ENCODE measurements around the gene ZFPM1. TPM values are rescaled to one million over a fixed set of nuclear protein-coding genes. Genes with fewer than 3 reads are reported as not detected.

The ZFPM1 gene
- total RNA-seq, 1 donor from 2014 or later: 19.3 TPM

- Mint-ChIP-seq H3K9me3 (no peaks in the 10 kb centered on the region), H3K27ac (no peak overlapping the region), H3K27me3 (no peaks in the 10 kb centered on the region), H3K4me1 (peaks cover 24% of the 10 kb centered on the region), H3K36me3 (ENCODE audit: low read depth) (no peaks in the 10 kb centered on the region), H3K4me3 (no peak overlapping the region)
- no peak for DNase-seq
- intact Hi-C loops (cut with micrococcal nuclease): no loop called here
These were observed 20.8 kb downstream of the ZFPM1 start for GRCh38 chr16:88473666-88474534.

GRCh38 chr16:88475037-88475436 is 22.0 kb downstream of the ZFPM1 start:
- peaks cover 17% of the 10 kb centered on the region for H3K4me1 Mint-ChIP-seq
- DNase-seq: no peak
- H3K27me3 Mint-ChIP-seq: no peaks in the 10 kb centered on the region
- H3K9me3 Mint-ChIP-seq: no peaks in the 10 kb centered on the region
- no peak overlapping the region for H3K27ac Mint-ChIP-seq
- H3K4me3 Mint-ChIP-seq: no peak overlapping the region
- intact Hi-C loops (cut with micrococcal nuclease): no loop called here
- no peaks in the 10 kb centered on the region for H3K36me3 Mint-ChIP-seq (ENCODE audit: low read depth)

- H3K4me3 Mint-ChIP-seq: no peak overlapping the region
- no peaks in the 10 kb centered on the region for H3K27me3 Mint-ChIP-seq
- no peak overlapping the region for H3K27ac Mint-ChIP-seq
- intact Hi-C loops (cut with micrococcal nuclease): no loop called here
- no peak for DNase-seq
- peaks cover 20% of the 10 kb centered on the region for H3K4me1 Mint-ChIP-seq
- no peaks in the 10 kb centered on the region for H3K9me3 Mint-ChIP-seq
- no peaks in the 10 kb centered on the region for H3K36me3 Mint-ChIP-seq (ENCODE audit: low read depth)
These were observed 23.1 kb downstream of the ZFPM1 start for GRCh38 chr16:88476203-88476602.

- H3K27me3 Mint-ChIP-seq: no peaks in the 10 kb centered on the region
- no peak for DNase-seq
- intact Hi-C loops (cut with micrococcal nuclease): no loop called here
- H3K4me3 Mint-ChIP-seq: no peak overlapping the region
- H3K9me3 Mint-ChIP-seq: no peaks in the 10 kb centered on the region
- H3K4me1 Mint-ChIP-seq: peaks cover 20% of the 10 kb centered on the region
- no peak overlapping the region for H3K27ac Mint-ChIP-seq
- no peaks in the 10 kb centered on the region for H3K36me3 Mint-ChIP-seq (ENCODE audit: low read depth)
These were observed 23.8 kb downstream of the ZFPM1 start for GRCh38 chr16:88476817-88477397.

GRCh38 chr16:88477631-88478519 is 24.8 kb downstream of the ZFPM1 start:
- peak overlapping the region; percentile 58 for H3K27ac Mint-ChIP-seq
- no peaks in the 10 kb centered on the region for H3K36me3 Mint-ChIP-seq (ENCODE audit: low read depth)
- intact Hi-C loops (cut with micrococcal nuclease): no loop called here
- H3K4me1 Mint-ChIP-seq: peaks cover 18% of the 10 kb centered on the region
- peak overlapping the region; percentile 32 for H3K4me3 Mint-ChIP-seq
- peak; percentile 76 for DNase-seq
- no peaks in the 10 kb centered on the region for H3K27me3 Mint-ChIP-seq
- no peaks in the 10 kb centered on the region for H3K9me3 Mint-ChIP-seq

GRCh38 chr16:88478889-88479792 is 26.1 kb downstream of the ZFPM1 start:
- Mint-ChIP-seq H3K27me3 (no peaks in the 10 kb centered on the region), H3K4me3 (no peak overlapping the region), H3K27ac (no peak overlapping the region), H3K36me3 (ENCODE audit: low read depth) (no peaks in the 10 kb centered on the region), H3K9me3 (no peaks in the 10 kb centered on the region), H3K4me1 (peaks cover 18% of the 10 kb centered on the region)
- no peak for DNase-seq
- intact Hi-C loops (cut with micrococcal nuclease): no loop called here

GRCh38 chr16:88479793-88480760 is 27.0 kb downstream of the ZFPM1 start:
- DNase-seq: no peak
- H3K27me3 Mint-ChIP-seq: no peaks in the 10 kb centered on the region
- intact Hi-C loops (cut with micrococcal nuclease): no loop called here
- H3K36me3 Mint-ChIP-seq (ENCODE audit: low read depth): no peaks in the 10 kb centered on the region
- H3K9me3 Mint-ChIP-seq: no peaks in the 10 kb centered on the region
- H3K4me1 Mint-ChIP-seq: peaks cover 18% of the 10 kb centered on the region
- no peak overlapping the region for H3K4me3 Mint-ChIP-seq
- H3K27ac Mint-ChIP-seq: no peak overlapping the region

- Mint-ChIP-seq H3K4me3 (no peak overlapping the region), H3K27me3 (no peaks in the 10 kb centered on the region), H3K27ac (no peak overlapping the region), H3K36me3 (ENCODE audit: low read depth) (no peaks in the 10 kb centered on the region), H3K9me3 (no peaks in the 10 kb centered on the region), H3K4me1 (peaks cover 18% of the 10 kb centered on the region)
- intact Hi-C loops (cut with micrococcal nuclease): no loop called here
- no peak for DNase-seq
These were observed 27.7 kb downstream of the ZFPM1 start for GRCh38 chr16:88480829-88481228.

- Mint-ChIP-seq H3K4me3 (no peak overlapping the region), H3K27me3 (no peaks in the 10 kb centered on the region), H3K27ac (no peak overlapping the region), H3K36me3 (ENCODE audit: low read depth) (no peaks in the 10 kb centered on the region), H3K9me3 (no peaks in the 10 kb centered on the region), H3K4me1 (peaks cover 17% of the 10 kb centered on the region)
- DNase-seq: no peak
- intact Hi-C loops (cut with micrococcal nuclease): no loop called here
These were observed 28.8 kb downstream of the ZFPM1 start for GRCh38 chr16:88481851-88482250.

GRCh38 chr16:88482630-88483391 is 29.7 kb downstream of the ZFPM1 start:
- no peaks in the 10 kb centered on the region for H3K36me3 Mint-ChIP-seq (ENCODE audit: low read depth)
- H3K27ac Mint-ChIP-seq: no peak overlapping the region
- no peaks in the 10 kb centered on the region for H3K27me3 Mint-ChIP-seq
- no peak for DNase-seq
- intact Hi-C loops (cut with micrococcal nuclease): no loop called here
- H3K4me3 Mint-ChIP-seq: no peak overlapping the region
- H3K4me1 Mint-ChIP-seq: peaks cover 9% of the 10 kb centered on the region
- no peaks in the 10 kb centered on the region for H3K9me3 Mint-ChIP-seq

- Mint-ChIP-seq H3K36me3 (ENCODE audit: low read depth) (no peaks in the 10 kb centered on the region), H3K4me3 (no peak overlapping the region), H3K9me3 (no peaks in the 10 kb centered on the region), H3K27ac (peak overlapping the region; percentile 20), H3K27me3 (no peaks in the 10 kb centered on the region), H3K4me1 (peaks cover 8% of the 10 kb centered on the region)
- intact Hi-C loops (cut with micrococcal nuclease): no loop called here
- DNase-seq: no peak
These were observed 30.2 kb downstream of the ZFPM1 start for GRCh38 chr16:88483392-88483641.
